ENCODE data around the gene PRKN. TPM values are rescaled to one million over a fixed set of nuclear protein-coding genes. Genes with fewer than 3 reads are reported as not detected.

Gene PRKN
- total and polyA plus RNA-seq, 2 donors (not counting 3 experiments of a cell fraction or from before 2014, with no cell fraction given) = 0.06 TPM; not detected in 1

DNA sequence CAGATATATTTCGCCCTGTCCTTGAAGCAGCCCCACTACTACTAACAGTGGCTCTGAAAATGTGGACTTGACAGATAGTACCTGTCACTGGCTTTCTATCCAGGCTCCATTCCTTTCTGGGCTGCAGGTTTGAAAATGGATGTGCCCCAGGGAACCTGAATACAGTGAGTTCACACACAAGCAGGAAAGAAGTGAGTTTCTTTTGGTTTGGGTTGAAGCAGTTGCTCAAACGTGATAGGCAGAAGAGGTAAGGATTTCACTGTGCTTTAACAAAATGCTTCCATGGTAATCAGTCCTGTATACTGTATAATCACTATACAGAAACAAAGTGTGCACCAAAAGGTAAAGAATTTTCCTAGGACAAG, 382.9 kb downstream of the PRKN start:
- DNase-seq (ENCODE audit: low read depth, low spot score) = no peak
- no peak overlapping the region for H3K4me2 ChIP-seq (ENCODE audit: insufficient read depth, low read length)
- no peaks in the 10 kb centered on the region for H3K9me1 ChIP-seq (replicated peaks; ENCODE audit: control insufficient read depth, extremely low read depth, insufficient read depth, low read length)
- TF ChIP-seq FOS (IDR thresholded peaks at IDR 0.05; ENCODE audit: borderline replicate concordance, insufficient read depth, low read length) (no peak), GATA2 (IDR thresholded peaks at IDR 0.05; ENCODE audit: insufficient read depth, insufficient read length, low read depth, low read length) (no peak), POLR2AphosphoS5 (IDR thresholded peaks at IDR 0.05; ENCODE audit: insufficient read depth, low read depth, low read length) (no peak), POLR2A (IDR thresholded peaks at IDR 0.05; ENCODE audit: low read depth, low read length) (no peak)
- H3K36me3 ChIP-seq (ENCODE audit: control insufficient read depth in 2 of 2, extremely low read depth in 1 of 2, insufficient read depth in 2 of 2, low read length in 2 of 2) = no peaks in the 10 kb centered on the region
- no peaks in the 10 kb centered on the region for H3K79me2 ChIP-seq (ENCODE audit: control insufficient read depth, insufficient read depth, low read length)
- ChIA-PET CTCF (no interaction called here), POLR2A (no interaction called here)
- H3K27ac ChIP-seq (ENCODE audit: insufficient read depth, low read depth, low read length) = no peak overlapping the region
- H3K9me3 ChIP-seq (replicated peaks; ENCODE audit: control insufficient read depth, insufficient read depth, low read length) = no peaks in the 10 kb centered on the region
- no peaks in the 10 kb centered on the region for H3K4me1 ChIP-seq (ENCODE audit: control insufficient read depth, extremely low read depth, insufficient read depth, low read length)
- dilution Hi-C loops (cut with MboI; ENCODE audit: extremely low pct_ligation_motif_present, low sequenced_read_pairs) (no loop called here), intact Hi-C loops (cut with micrococcal nuclease) (no loop called here)
- H3K4me3 ChIP-seq (replicated peaks in 1 of 3; ENCODE audit: insufficient read depth in 1 of 3, low read depth in 1 of 3, low read length in 3 of 3) = no peak overlapping the region
- H3K9ac ChIP-seq (replicated peaks; ENCODE audit: extremely low read depth, insufficient read depth, low read length) = no peak overlapping the region
- no peaks in the 10 kb centered on the region for H3K27me3 ChIP-seq (ENCODE audit: control insufficient read depth in 2 of 2, insufficient read depth in 2 of 2, low read length in 2 of 2)
- no peak overlapping the region for H2AFZ ChIP-seq (ENCODE audit: low read depth, low read length)
- no peak for FAIRE-seq
- H4K20me1 ChIP-seq (replicated peaks; ENCODE audit: control insufficient read depth, extremely low read depth, insufficient read depth, low read length) = no peaks in the 10 kb centered on the region
- BruUV-seq (replicated peaks) = no TSS peak

DNA sequence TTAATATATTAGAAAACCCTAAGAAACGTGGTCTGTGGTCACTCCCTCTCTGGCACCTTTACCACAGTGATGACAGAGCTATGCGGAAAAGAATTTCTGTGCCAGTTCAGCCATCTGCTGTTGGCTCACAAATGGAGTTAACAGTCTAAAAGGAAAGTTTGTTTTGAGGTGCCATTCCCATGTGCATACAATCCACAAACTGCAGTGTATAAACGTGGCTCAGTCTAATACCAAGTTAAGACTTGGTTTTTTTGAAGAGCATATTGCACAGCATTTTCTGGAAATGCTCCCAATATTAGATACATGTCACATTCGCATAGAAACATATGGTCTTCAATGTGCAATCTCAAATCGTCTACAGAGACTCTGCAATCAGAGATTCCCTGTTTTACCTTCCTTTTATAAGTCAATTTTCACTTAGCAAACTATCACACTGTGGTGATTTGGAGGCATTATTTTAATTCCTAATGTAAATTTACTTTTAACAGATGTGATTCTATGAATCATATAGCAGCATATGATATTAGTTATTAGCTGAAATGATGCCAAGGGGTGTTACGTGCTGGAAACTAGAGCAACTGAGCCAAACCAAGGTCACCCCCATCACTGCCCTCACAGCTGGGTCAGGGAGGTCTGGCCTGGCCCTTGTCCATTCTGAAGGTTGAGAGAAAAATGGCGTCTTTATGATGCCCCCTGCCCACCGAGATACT, 383.5 kb downstream of the PRKN start:
- intact Hi-C loops (cut with micrococcal nuclease) = no loop called here
- H3K4me3 ChIP-seq (replicated peaks in 1 of 3; ENCODE audit: insufficient read depth in 1 of 3, low read depth in 1 of 3, low read length in 3 of 3) = no peak overlapping the region
- no peaks in the 10 kb centered on the region for H3K9me1 ChIP-seq (replicated peaks; ENCODE audit: control insufficient read depth, extremely low read depth, insufficient read depth, low read length)
- H3K79me2 ChIP-seq (ENCODE audit: control insufficient read depth, insufficient read depth, low read length) = no peaks in the 10 kb centered on the region
- H3K4me2 ChIP-seq (ENCODE audit: insufficient read depth, low read length) = no peak overlapping the region
- DNase-seq (ENCODE audit: low read depth, low spot score) = no peak
- TF ChIP-seq EZH2 (IDR thresholded peaks at IDR 0.05; ENCODE audit: borderline replicate concordance, low read depth, low read length, severe bottlenecking) = no peak
- TF ChIP-seq GATA2 (IDR thresholded peaks at IDR 0.05; ENCODE audit: insufficient read depth, insufficient read length, low read depth, low read length) = no peak
- no peak for TF ChIP-seq MYC (IDR thresholded peaks at IDR 0.05; ENCODE audit: low read depth, low read length)
- no peak for TF ChIP-seq POLR2AphosphoS5 (IDR thresholded peaks at IDR 0.05; ENCODE audit: insufficient read depth, low read depth, low read length)
- TF ChIP-seq, protein P1, sequence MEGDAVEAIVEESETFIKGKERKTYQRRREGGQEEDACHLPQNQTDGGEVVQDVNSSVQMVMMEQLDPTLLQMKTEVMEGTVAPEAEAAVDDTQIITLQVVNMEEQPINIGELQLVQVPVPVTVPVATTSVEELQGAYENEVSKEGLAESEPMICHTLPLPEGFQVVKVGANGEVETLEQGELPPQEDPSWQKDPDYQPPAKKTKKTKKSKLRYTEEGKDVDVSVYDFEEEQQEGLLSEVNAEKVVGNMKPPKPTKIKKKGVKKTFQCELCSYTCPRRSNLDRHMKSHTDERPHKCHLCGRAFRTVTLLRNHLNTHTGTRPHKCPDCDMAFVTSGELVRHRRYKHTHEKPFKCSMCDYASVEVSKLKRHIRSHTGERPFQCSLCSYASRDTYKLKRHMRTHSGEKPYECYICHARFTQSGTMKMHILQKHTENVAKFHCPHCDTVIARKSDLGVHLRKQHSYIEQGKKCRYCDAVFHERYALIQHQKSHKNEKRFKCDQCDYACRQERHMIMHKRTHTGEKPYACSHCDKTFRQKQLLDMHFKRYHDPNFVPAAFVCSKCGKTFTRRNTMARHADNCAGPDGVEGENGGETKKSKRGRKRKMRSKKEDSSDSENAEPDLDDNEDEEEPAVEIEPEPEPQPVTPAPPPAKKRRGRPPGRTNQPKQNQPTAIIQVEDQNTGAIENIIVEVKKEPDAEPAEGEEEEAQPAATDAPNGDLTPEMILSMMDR (IDR thresholded peaks at IDR 0.05; ENCODE audit: extremely low read depth in 1 of 2, insufficient read depth in 1 of 2, low read depth in 1 of 2, low read length in 2 of 2) = no peak
- dilution Hi-C loops (cut with MboI; ENCODE audit: extremely low pct_ligation_motif_present, low sequenced_read_pairs) = no loop called here
- no peak for FAIRE-seq
- no TSS peak for BruUV-seq (replicated peaks)
- H3K27ac ChIP-seq (ENCODE audit: insufficient read depth, low read depth, low read length) = no peak overlapping the region
- H3K36me3 ChIP-seq (ENCODE audit: control insufficient read depth in 2 of 2, extremely low read depth in 1 of 2, insufficient read depth in 2 of 2, low read length in 2 of 2) = no peaks in the 10 kb centered on the region
- no peaks in the 10 kb centered on the region for H3K4me1 ChIP-seq (ENCODE audit: control insufficient read depth, extremely low read depth, insufficient read depth, low read length)
- no peaks in the 10 kb centered on the region for H4K20me1 ChIP-seq (replicated peaks; ENCODE audit: control insufficient read depth, extremely low read depth, insufficient read depth, low read length)
- CTCF ChIA-PET = interaction anchor here (0.6 kb wide), 1 partner anchor 1239 kb away, joined by 3 read pairs; no protein-coding TSS in a partner anchor
- POLR2A ChIA-PET = no interaction called here
- H3K27me3 ChIP-seq (ENCODE audit: control insufficient read depth in 2 of 2, insufficient read depth in 2 of 2, low read length in 2 of 2) = no peaks in the 10 kb centered on the region
- H3K9ac ChIP-seq (replicated peaks; ENCODE audit: extremely low read depth, insufficient read depth, low read length) = no peak overlapping the region
- H2AFZ ChIP-seq (ENCODE audit: low read depth, low read length) = no peak overlapping the region
- no peaks in the 10 kb centered on the region for H3K9me3 ChIP-seq (replicated peaks; ENCODE audit: control insufficient read depth, insufficient read depth, low read length)

Measured in endothelial cell of umbilical vein (primary cell).